HepG2 (cell line): Measurements from ENCODE around the gene KANK4.

Source experiments
- SNRNP70 ChIP-seq: fragments of 200-400 bp; formaldehyde crosslinking; IDR thresholded peaks from 2 replicates; pipeline ENCODE4 v1.6.1; 2017; ENCODE audit warnings: mild to moderate bottlenecking, low read depth, low read length, moderate library complexity
- YEATS2 ChIP-seq: sonication (generic); formaldehyde crosslinking; IDR thresholded peaks from 2 replicates; pipeline ENCODE4 v1.4.0; 2020; ENCODE audit warnings: missing genetic modification reagents, borderline replicate concordance
- ZNF549 ChIP-seq: sonication (generic); formaldehyde crosslinking; IDR thresholded peaks from 2 replicates; pipeline ENCODE4 v1.5.0; 2020; ENCODE audit warnings: missing genetic modification reagents
- ZNF883 ChIP-seq: sonication (generic); formaldehyde crosslinking; IDR thresholded peaks from 2 replicates; pipeline ENCODE4 v1.5.1; 2020; ENCODE audit warnings: mild to moderate bottlenecking, missing genetic modification reagents; ENCODE audit errors: not compliant biosample characterization
- ZSCAN9 ChIP-seq: IDR thresholded peaks from 2 replicates; pipeline ENCODE4 v1.6.1; 2016; ENCODE audit warnings: borderline replicate concordance

GRCh38 chr1:62224182-62224581 is 95.1 kb downstream of the KANK4 start:
- TF ChIP-seq SNRNP70 = no peak
- TF ChIP-seq ZNF549 = no peak
- TF ChIP-seq ZNF883 = no peak
- no peak for TF ChIP-seq ZSCAN9
- no peak for TF ChIP-seq YEATS2 (CRISPR knock-in tag)
